ENCODE results near the gene TTC39C. TPM values are rescaled to one million over a fixed set of nuclear protein-coding genes. Genes with fewer than 3 reads are reported as not detected.

The TTC39C gene
- total RNA-seq, 2 experiments from 2014 or later = 82.6 to 91.8 TPM

- H3K36me3 Mint-ChIP-seq (ENCODE audit: low read depth) = peaks cover 63% of the 10 kb centered on the region
- ATAC-seq (ENCODE audit: poor library complexity) (no peak), DNase-seq (no peak)
- POLR2A ChIA-PET = no interaction called here
- H3K9me3 ChIP-seq (ENCODE audit: control insufficient read depth in 1 of 2, insufficient read depth in 1 of 2, low read length in 2 of 2) = no peaks in the 10 kb centered on the region
- no peak overlapping the region for H3K4me3 ChIP-seq (ENCODE audit: low read length)
- peaks cover 22% of the 10 kb centered on the region for H3K4me1 ChIP-seq (ENCODE audit: insufficient read depth, low read length)
- no peaks in the 10 kb centered on the region for H3K27me3 Mint-ChIP-seq
- no peaks in the 10 kb centered on the region for H3K9me3 Mint-ChIP-seq
- no peak overlapping the region for H3K4me3 Mint-ChIP-seq
- H3K27ac Mint-ChIP-seq = peak overlapping the region; percentile 66
- no peak overlapping the region for H3K27ac ChIP-seq (ENCODE audit: low read depth in 1 of 2, low read length in 2 of 2)
- intact Hi-C loops (cut with DNase I, micrococcal nuclease) = no loop called here
- H3K4me1 Mint-ChIP-seq (ENCODE audit: low read depth) = peaks cover 36% of the 10 kb centered on the region
- no peaks in the 10 kb centered on the region for H3K27me3 ChIP-seq (ENCODE audit: control insufficient read depth in 1 of 2, insufficient read depth in 2 of 2, low read length in 2 of 2)
- CTCF ChIA-PET = no interaction called here
- H3K36me3 ChIP-seq (ENCODE audit: insufficient read depth, low read length) = peaks cover 71% of the 10 kb centered on the region
- TF ChIP-seq, protein P1, sequence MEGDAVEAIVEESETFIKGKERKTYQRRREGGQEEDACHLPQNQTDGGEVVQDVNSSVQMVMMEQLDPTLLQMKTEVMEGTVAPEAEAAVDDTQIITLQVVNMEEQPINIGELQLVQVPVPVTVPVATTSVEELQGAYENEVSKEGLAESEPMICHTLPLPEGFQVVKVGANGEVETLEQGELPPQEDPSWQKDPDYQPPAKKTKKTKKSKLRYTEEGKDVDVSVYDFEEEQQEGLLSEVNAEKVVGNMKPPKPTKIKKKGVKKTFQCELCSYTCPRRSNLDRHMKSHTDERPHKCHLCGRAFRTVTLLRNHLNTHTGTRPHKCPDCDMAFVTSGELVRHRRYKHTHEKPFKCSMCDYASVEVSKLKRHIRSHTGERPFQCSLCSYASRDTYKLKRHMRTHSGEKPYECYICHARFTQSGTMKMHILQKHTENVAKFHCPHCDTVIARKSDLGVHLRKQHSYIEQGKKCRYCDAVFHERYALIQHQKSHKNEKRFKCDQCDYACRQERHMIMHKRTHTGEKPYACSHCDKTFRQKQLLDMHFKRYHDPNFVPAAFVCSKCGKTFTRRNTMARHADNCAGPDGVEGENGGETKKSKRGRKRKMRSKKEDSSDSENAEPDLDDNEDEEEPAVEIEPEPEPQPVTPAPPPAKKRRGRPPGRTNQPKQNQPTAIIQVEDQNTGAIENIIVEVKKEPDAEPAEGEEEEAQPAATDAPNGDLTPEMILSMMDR (IDR thresholded peaks at IDR 0.05) = no peak
These were observed 97.9 kb downstream of the TTC39C start for GRCh38 chr18:24112464-24112863.

DNA sequence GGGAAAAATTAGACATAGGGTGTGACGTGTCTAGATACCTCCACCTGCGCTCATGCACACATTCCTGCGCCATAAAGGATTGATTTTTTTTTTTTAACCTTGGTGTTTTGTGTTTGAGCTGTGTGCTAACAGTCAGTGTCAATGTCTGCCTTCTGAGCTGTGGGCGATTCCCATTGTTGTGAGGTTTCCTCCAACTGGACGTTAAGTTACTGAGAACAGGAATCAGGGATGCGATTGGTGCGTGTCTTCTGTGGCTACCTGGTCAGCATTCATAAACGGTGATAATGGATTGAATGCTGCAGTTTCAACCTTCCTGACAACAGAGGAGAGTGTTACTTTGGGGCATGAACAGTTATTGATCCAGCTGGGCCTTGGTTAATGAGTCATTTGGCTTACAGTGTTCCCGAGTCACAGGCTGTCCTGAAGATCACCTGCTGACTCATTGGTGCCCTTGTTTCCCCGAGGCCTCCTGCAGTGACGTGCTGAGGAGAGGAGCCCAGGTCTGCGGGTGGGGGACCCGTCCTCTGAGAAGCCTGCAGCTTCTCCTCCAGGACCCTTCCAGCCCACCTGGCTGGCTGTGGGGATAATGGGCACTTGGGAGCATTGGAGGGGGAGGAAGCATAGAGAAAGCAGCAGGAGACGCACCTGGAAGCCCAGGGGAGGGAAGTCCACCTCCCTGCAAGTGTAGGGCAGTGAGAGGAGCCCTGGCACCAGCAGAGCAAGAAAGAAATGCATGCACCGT, 98.5 kb downstream of the TTC39C start:
- H3K4me3 Mint-ChIP-seq = no peak overlapping the region
- Histone ChIP-seq H3K9me3 (ENCODE audit: control insufficient read depth in 1 of 2, insufficient read depth in 1 of 2, low read length in 2 of 2) (no peaks in the 10 kb centered on the region), H3K27ac (ENCODE audit: low read depth in 1 of 2, low read length in 2 of 2) (no peak overlapping the region), H3K36me3 (ENCODE audit: insufficient read depth, low read length) (peaks cover 68% of the 10 kb centered on the region), H3K4me3 (ENCODE audit: low read length) (no peak overlapping the region), H3K27me3 (ENCODE audit: control insufficient read depth in 1 of 2, insufficient read depth in 2 of 2, low read length in 2 of 2) (no peaks in the 10 kb centered on the region), H3K4me1 (ENCODE audit: insufficient read depth, low read length) (peaks cover 22% of the 10 kb centered on the region)
- peak overlapping the region; percentile 66 for H3K27ac Mint-ChIP-seq
- DNase-seq (peak in 1 of 14 experiments; percentile 21), ATAC-seq (ENCODE audit: poor library complexity) (no peak)
- POLR2A ChIA-PET = interaction anchor here (1.6 kb wide), 1 partner anchor 248 kb away, joined by 4 read pairs; no protein-coding TSS in a partner anchor
- H3K27me3 Mint-ChIP-seq = no peaks in the 10 kb centered on the region
- peaks cover 64% of the 10 kb centered on the region for H3K36me3 Mint-ChIP-seq (ENCODE audit: low read depth)
- no peaks in the 10 kb centered on the region for H3K9me3 Mint-ChIP-seq
- TF ChIP-seq, protein P1 (IDR thresholded peaks at IDR 0.05) = no peak
- CTCF ChIA-PET = no interaction called here
- peaks cover 40% of the 10 kb centered on the region for H3K4me1 Mint-ChIP-seq (ENCODE audit: low read depth)
- intact Hi-C loops (cut with DNase I, micrococcal nuclease) = no loop called here

- no peak overlapping the region for H3K4me3 ChIP-seq (ENCODE audit: low read length)
- intact Hi-C loops (cut with DNase I, micrococcal nuclease) = loop anchor here (5.0 kb wide), 4 partner anchors 198 to 598 kb away; no protein-coding TSS in a partner anchor
- ChIA-PET CTCF (no interaction called here), POLR2A (interaction anchor here (0.6 to 1.6 kb wide), 4 partner anchors 10 to 250 kb away, joined by 3 to 4 read pairs (median 4); no protein-coding TSS in a partner anchor)
- H3K9me3 Mint-ChIP-seq = no peaks in the 10 kb centered on the region
- peaks cover 47% of the 10 kb centered on the region for H3K4me1 Mint-ChIP-seq (ENCODE audit: low read depth)
- H3K27ac Mint-ChIP-seq = peak overlapping the region; percentile 66
- H3K27ac ChIP-seq (ENCODE audit: low read depth in 1 of 2, low read length in 2 of 2) = no peak overlapping the region
- no peak for DNase-seq
- H3K36me3 Mint-ChIP-seq (ENCODE audit: low read depth) = peaks cover 79% of the 10 kb centered on the region
- peaks cover 71% of the 10 kb centered on the region for H3K36me3 ChIP-seq (ENCODE audit: insufficient read depth, low read length)
- no peaks in the 10 kb centered on the region for H3K27me3 ChIP-seq (ENCODE audit: control insufficient read depth in 1 of 2, insufficient read depth in 2 of 2, low read length in 2 of 2)
- no peak for ATAC-seq (ENCODE audit: poor library complexity)
- no peaks in the 10 kb centered on the region for H3K9me3 ChIP-seq (ENCODE audit: control insufficient read depth in 1 of 2, insufficient read depth in 1 of 2, low read length in 2 of 2)
- no peak overlapping the region for H3K4me3 Mint-ChIP-seq
- peaks cover 22% of the 10 kb centered on the region for H3K4me1 ChIP-seq (ENCODE audit: insufficient read depth, low read length)
- TF ChIP-seq, protein P1 (IDR thresholded peaks at IDR 0.05) = no peak
- H3K27me3 Mint-ChIP-seq = no peaks in the 10 kb centered on the region
These were observed 100.5 kb downstream of the TTC39C start for GRCh38 chr18:24114924-24115549.
